HepG2 (cell line): ENCODE results near the gene ERO1A. TPM values are rescaled to one million over a fixed set of nuclear protein-coding genes. Genes with fewer than 3 reads are reported as not detected.

Experiments
- EED ChIP-seq: sonication (generic); formaldehyde crosslinking; IDR thresholded peaks from 2 replicates; pipeline ENCODE4 v1.5.0; 2020; ENCODE audit warnings: mild to moderate bottlenecking, missing genetic modification reagents
- ESRRA ChIP-seq: sonication (generic); formaldehyde crosslinking; IDR thresholded peaks from 2 replicates; pipeline ENCODE4 v1.5.1; 2020; ENCODE audit warnings: mild to moderate bottlenecking, low read depth, missing genetic modification reagents
- FOXA1 ChIP-seq, 2 experiments: fragments of 450-650 bp in 1 of 2; sonication (generic) in 1 of 2; formaldehyde crosslinking in 1 of 2; IDR thresholded peaks; 2 replicates each; pipeline versions ENCODE4 v1.4.0 to v1.6.1; 2016 to 2020; ENCODE audit warnings: missing genetic modification reagents in 1 of 2
- FOXJ3 ChIP-seq: sonication (generic); formaldehyde crosslinking; IDR thresholded peaks from 2 replicates; pipeline ENCODE4 v1.4.0; 2020; ENCODE audit warnings: missing genetic modification reagents, mild to moderate bottlenecking, borderline replicate concordance
- HBP1 ChIP-seq: IDR thresholded peaks from 2 replicates; pipeline ENCODE4 v1.6.1; 2016; ENCODE audit warnings: low read depth, control low read depth
- MNT ChIP-seq: fragments of 450-650 bp; IDR thresholded peaks from 2 replicates; pipeline ENCODE4 v1.6.1; 2016
- MZF1 ChIP-seq: sonication (generic); formaldehyde crosslinking; IDR thresholded peaks from 2 replicates; pipeline ENCODE4 v1.8.1; 2023; ENCODE audit warnings: mild to moderate bottlenecking, missing genetic modification reagents, borderline replicate concordance
- SMARCC2 ChIP-seq: fragments of 450-650 bp; IDR thresholded peaks from 2 replicates; pipeline ENCODE4 v1.6.1; 2017; ENCODE audit warnings: antibody characterized with exemption, mild to moderate bottlenecking
- SRSF1 ChIP-seq: fragments of 200-400 bp; formaldehyde crosslinking; optimal IDR thresholded peaks from 2 replicates; pipeline ENCODE3; 2017; ENCODE audit warnings: mild to moderate bottlenecking, low read depth, low read length, moderate library complexity
- TGIF2 ChIP-seq: IDR thresholded peaks from 2 replicates; pipeline ENCODE4 v1.6.1; 2016; ENCODE audit warnings: control low read depth, missing compliant biosample characterization
- ZFP36L2 ChIP-seq: sonication (generic); formaldehyde crosslinking; IDR thresholded peaks from 2 replicates; pipeline ENCODE4 v1.4.0; 2020; ENCODE audit warnings: missing genetic modification reagents
- ZNF10 ChIP-seq: sonication (generic); formaldehyde crosslinking; IDR thresholded peaks from 2 replicates; pipeline ENCODE4 v1.4.0; 2020; ENCODE audit warnings: mild to moderate bottlenecking, low read depth, missing genetic modification reagents, borderline replicate concordance
- ZNF275 ChIP-seq: sonication (generic); formaldehyde crosslinking; IDR thresholded peaks from 2 replicates; pipeline ENCODE4 v1.8.0; 2022; ENCODE audit warnings: missing genetic modification reagents, mild to moderate bottlenecking, inconsistent platforms, borderline replicate concordance
- ZNF607 ChIP-seq: sonication (generic); formaldehyde crosslinking; IDR thresholded peaks from 2 replicates; pipeline ENCODE4 v1.5.1; 2020; ENCODE audit warnings: missing genetic modification reagents, mild to moderate bottlenecking, borderline replicate concordance
- ZNF790 ChIP-seq: sonication (generic); formaldehyde crosslinking; IDR thresholded peaks from 2 replicates; pipeline ENCODE4 v1.8.0; 2022; ENCODE audit warnings: missing genetic modification reagents, mild to moderate bottlenecking, borderline replicate concordance
- ZNF839 ChIP-seq: sonication (generic); formaldehyde crosslinking; IDR thresholded peaks from 2 replicates; pipeline ENCODE4 v1.4.0; 2020; ENCODE audit warnings: missing genetic modification reagents, mild to moderate bottlenecking, borderline replicate concordance
- ZSCAN25 ChIP-seq: sonication (generic); formaldehyde crosslinking; IDR thresholded peaks from 2 replicates; pipeline ENCODE4 v1.8.0; 2022; ENCODE audit warnings: mild to moderate bottlenecking, missing genetic modification reagents
- polyA plus RNA-seq, 8 experiments: library from polyadenylated mRNA; depleted of rRNA in 3 of 8; stranded (reverse) in 7 of 8; unstranded in 1 of 8; fragments of >200 nt; fragmentation: Illumina TruSeq in 4 of 8; extraction: Trizol in 4 of 8; gene quantifications; 2 replicates each; pipeline versions ENCODE4 v1.2.1 to v1.2.3, GENCODE V29; 2011 to 2016; ENCODE audit warnings: low read depth in 4 of 8, missing spikeins in 1 of 8, mixed read lengths in 1 of 8; ENCODE audit not compliant: insufficient read depth in 1 of 8
- total RNA-seq, 5 experiments: library from RNA; depleted of rRNA; stranded (reverse); fragments of >200 nt; fragmentation: Illumina TruSeq; extraction: Trizol; gene quantifications; 2 replicates each; pipeline ENCODE4 v1.2.3, GENCODE V29; 2016; ENCODE audit warnings: low read depth in 1 of 5
- TF ChIP-seq, protein P1 (sequence below): sonication (generic); formaldehyde crosslinking; conservative IDR thresholded peaks from 2 replicates; pipeline ENCODE4 v1.8.1; 2023; ENCODE audit warnings: missing genetic modification reagents
- TF ChIP-seq, protein P2 (sequence below): sonication (generic); formaldehyde crosslinking; IDR thresholded peaks from 2 replicates; pipeline ENCODE4 v1.9.0; 2022; ENCODE audit warnings: low read depth, missing genetic modification reagents

Gene ERO1A
- total and polyA plus RNA-seq, 2 of the 13 experiments (the other 11 are each of a cell fraction or from before 2014, with no cell fraction given) = 60.3 to 137 TPM

- TF ChIP-seq, protein P1, sequence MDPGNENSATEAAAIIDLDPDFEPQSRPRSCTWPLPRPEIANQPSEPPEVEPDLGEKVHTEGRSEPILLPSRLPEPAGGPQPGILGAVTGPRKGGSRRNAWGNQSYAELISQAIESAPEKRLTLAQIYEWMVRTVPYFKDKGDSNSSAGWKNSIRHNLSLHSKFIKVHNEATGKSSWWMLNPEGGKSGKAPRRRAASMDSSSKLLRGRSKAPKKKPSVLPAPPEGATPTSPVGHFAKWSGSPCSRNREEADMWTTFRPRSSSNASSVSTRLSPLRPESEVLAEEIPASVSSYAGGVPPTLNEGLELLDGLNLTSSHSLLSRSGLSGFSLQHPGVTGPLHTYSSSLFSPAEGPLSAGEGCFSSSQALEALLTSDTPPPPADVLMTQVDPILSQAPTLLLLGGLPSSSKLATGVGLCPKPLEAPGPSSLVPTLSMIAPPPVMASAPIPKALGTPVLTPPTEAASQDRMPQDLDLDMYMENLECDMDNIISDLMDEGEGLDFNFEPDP = no peak
- TF ChIP-seq HBP1 (CRISPR knock-in tag) (peak; percentile 66; the same call in 1 of the 2 replicates), FOXJ3 (CRISPR knock-in tag) (no peak), ZFP36L2 (CRISPR knock-in tag) (no peak), SRSF1 (no peak), ZSCAN25 (CRISPR knock-in tag) (0 out of 2 replicates have a peak, but pooled peaks have one; percentile 27), ESRRA (CRISPR knock-in tag) (no peak), EED (CRISPR knock-in tag) (0 out of 2 replicates have a peak, but pooled peaks have one; percentile 49), MZF1 (CRISPR knock-in tag) (no peak), SMARCC2 (no peak), ZNF10 (no peak), ZNF790 (CRISPR knock-in tag) (no peak), MNT (peak; percentile 55), FOXA1 (IDR thresholded peaks at IDR 0.05) (no peak), FOXA1 (CRISPR knock-in tag; IDR thresholded peaks at IDR 0.05) (no peak), ZNF275 (CRISPR knock-in tag) (peak; percentile 33; the same call in 1 of the 2 replicates), ZNF607 (CRISPR knock-in tag) (0 out of 2 replicates have a peak, but pooled peaks have one; percentile 44), TGIF2 (CRISPR knock-in tag) (no peak), ZNF839 (CRISPR knock-in tag) (no peak)
- TF ChIP-seq, protein P2, sequence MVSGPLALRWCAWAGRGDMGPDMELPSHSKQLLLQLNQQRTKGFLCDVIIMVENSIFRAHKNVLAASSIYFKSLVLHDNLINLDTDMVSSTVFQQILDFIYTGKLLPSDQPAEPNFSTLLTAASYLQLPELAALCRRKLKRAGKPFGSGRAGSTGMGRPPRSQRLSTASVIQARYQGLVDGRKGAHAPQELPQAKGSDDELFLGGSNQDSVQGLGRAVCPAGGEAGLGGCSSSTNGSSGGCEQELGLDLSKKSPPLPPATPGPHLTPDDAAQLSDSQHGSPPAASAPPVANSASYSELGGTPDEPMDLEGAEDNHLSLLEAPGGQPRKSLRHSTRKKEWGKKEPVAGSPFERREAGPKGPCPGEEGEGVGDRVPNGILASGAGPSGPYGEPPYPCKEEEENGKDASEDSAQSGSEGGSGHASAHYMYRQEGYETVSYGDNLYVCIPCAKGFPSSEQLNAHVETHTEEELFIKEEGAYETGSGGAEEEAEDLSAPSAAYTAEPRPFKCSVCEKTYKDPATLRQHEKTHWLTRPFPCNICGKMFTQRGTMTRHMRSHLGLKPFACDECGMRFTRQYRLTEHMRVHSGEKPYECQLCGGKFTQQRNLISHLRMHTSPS = no peak
Measured at GRCh38 chr14:52729925-52730708, 34.8 kb upstream of the ERO1A start, which contains the start of gene STYX (continued).
